K562 (cell line): ENCODE data around the gene BEST2. TPM values are rescaled to one million over a fixed set of nuclear protein-coding genes. Genes with fewer than 3 reads are reported as not detected.

Experiments
- ATAC-seq: fragments of 200-7000 bp; cut with Tn5 transposase; 3 replicates; pipeline ENCODE4 v1.9.1; 2020; ENCODE audit warnings: moderate library complexity
- BruUV-seq: library from RNA; stranded (reverse); fragments of 400-500 nt; replicated peaks from 2 replicates; lab custom pipeline; 2021; lab: Mats Ljungman, UMichigan
- CTCF ChIA-PET: fragments of 300-600 bp; formaldehyde crosslinking; extraction: SDS; loops from one replicate; lab custom pipeline; 2021; ENCODE audit warnings: low intra/inter-chr PET ratio; lab: Yijun Ruan, JAX
- POLR2A ChIA-PET: fragments of 300-600, 350-650 bp; sonication (Branson Sonifier 250); formaldehyde crosslinking; extraction: SDS; loops from one replicate; lab custom pipeline; 2021; ENCODE audit warnings: antibody characterized with exemption, inconsistent platforms; lab: Yijun Ruan, JAX
- DNase-seq, 4 experiments: peaks; one replicate each; pipeline versions ENCODE4 v3.0.0 to v3.0.0-alpha.2; 2011 to 2018; ENCODE audit warnings: low spot score in 3 of 4, mixed read lengths in 3 of 4; ENCODE audit errors: extremely low read depth in 1 of 4
- FAIRE-seq: peaks from 2 replicates; lab custom pipeline; 2011; peaks lifted over from hg19 to GRCh38; lab: Jason Lieb, UNC
- H2AFZ ChIP-seq: 2 replicates; pipeline ENCODE4 v1.6.0; 2011; ENCODE audit warnings: low read depth, low read length, control low read depth, inconsistent platforms
- H3K27ac ChIP-seq: fragments of 200-600 bp; 3 replicates; pipeline ENCODE4 v1.8.0; 2011; ENCODE audit warnings: low read depth, mild to moderate bottlenecking, control low read depth, inconsistent platforms, low read length, moderate library complexity, mixed read lengths; ENCODE audit errors: extremely low read depth
- H3K27me3 ChIP-seq, 2 experiments: fragments of 300-600 bp in 1 of 2; 2 replicates in 1 of 2; 3 replicates in 1 of 2; pipeline versions ENCODE4 v1.6.0 to v1.8.0; 2011; ENCODE audit warnings: inconsistent platforms in 2 of 2, low read length in 2 of 2, mild to moderate bottlenecking in 1 of 2, mixed read lengths in 1 of 2, moderate library complexity in 1 of 2; ENCODE audit not compliant: control insufficient read depth in 2 of 2, insufficient read depth in 2 of 2
- H3K36me3 ChIP-seq: fragments of 300-600 bp; 3 replicates; pipeline ENCODE4 v1.8.0; 2011; ENCODE audit warnings: mild to moderate bottlenecking, low read length, inconsistent platforms; ENCODE audit not compliant: control insufficient read depth, insufficient read depth
- H3K4me1 ChIP-seq, 2 experiments: fragments of 200-600 bp in 1 of 2; replicated peaks in 1 of 2; 2 replicates in 1 of 2; 3 replicates in 1 of 2; pipeline versions ENCODE4 v1.5.1 to v1.8.0; 2011; ENCODE audit warnings: inconsistent platforms in 2 of 2, low read length in 2 of 2, mild to moderate bottlenecking in 1 of 2, mixed read lengths in 1 of 2, moderate library complexity in 1 of 2; ENCODE audit not compliant: control insufficient read depth in 2 of 2, insufficient read depth in 2 of 2
- H3K4me2 ChIP-seq: 2 replicates; pipeline ENCODE4 v1.6.1; 2011; ENCODE audit warnings: low read length, control low read depth, inconsistent platforms, mixed read lengths; ENCODE audit not compliant: insufficient read depth
- H3K4me3 ChIP-seq: fragments of 200-600 bp; sonication (generic), shearing (Covaris generic); 2 replicates; pipeline ENCODE4 v1.5.1; 2016; ENCODE audit warnings: control low read depth, inconsistent platforms
- H3K79me2 ChIP-seq: fragments of 200-600 bp; 3 replicates; pipeline ENCODE4 v1.8.0; 2011; ENCODE audit warnings: low read length, inconsistent platforms; ENCODE audit not compliant: control insufficient read depth, insufficient read depth
- H3K9ac ChIP-seq, 2 experiments: 2 replicates each; pipeline versions ENCODE4 v1.6.0 to v1.6.1; 2011; ENCODE audit warnings: low read depth in 2 of 2, low read length in 2 of 2, control low read depth in 1 of 2, inconsistent platforms in 1 of 2, mild to moderate bottlenecking in 1 of 2, mixed read lengths in 1 of 2; ENCODE audit not compliant: insufficient read depth in 1 of 2
- H3K9me1 ChIP-seq: one replicate; pipeline ENCODE4 v1.6.0; 2011; ENCODE audit warnings: inconsistent platforms, mild to moderate bottlenecking, low read length, moderate library complexity; ENCODE audit not compliant: control insufficient read depth, insufficient read depth
- H3K9me3 ChIP-seq: replicated peaks from 2 replicates; pipeline ENCODE4 v1.5.1; 2011; ENCODE audit warnings: low read depth, low read length, inconsistent platforms; ENCODE audit not compliant: control insufficient read depth, insufficient read depth
- H4K20me1 ChIP-seq: replicated peaks from 2 replicates; pipeline ENCODE4 v1.6.1; 2011; ENCODE audit warnings: low read length, inconsistent platforms, mixed read lengths; ENCODE audit not compliant: control insufficient read depth, insufficient read depth
- ARID4B ChIP-seq: sonication (generic); formaldehyde crosslinking; IDR thresholded peaks from 2 replicates; pipeline ENCODE4 v1.8.0; 2022; ENCODE audit warnings: mild to moderate bottlenecking, missing genetic modification reagents
- NRF1 ChIP-seq, 2 experiments: fragments of 450-650 bp; IDR thresholded peaks in 1 of 2; conservative IDR thresholded peaks in 1 of 2; 2 replicates each; pipeline ENCODE4 v1.6.1; 2014; ENCODE audit warnings: mild to moderate bottlenecking in 2 of 2
- PRDM10 ChIP-seq: fragments of 450-650 bp; IDR thresholded peaks from 2 replicates; pipeline ENCODE4 v1.6.1; 2018; ENCODE audit not compliant: partially characterized antibody
- ZBTB34 ChIP-seq: fragments of 250-450 bp; sonication (Bioruptor Pico); IDR thresholded peaks from 2 replicates; pipeline ENCODE4 v1.8.0; 2021; ENCODE audit warnings: mild to moderate bottlenecking, moderate library complexity
- ZNF184 ChIP-seq: sonication (generic); formaldehyde crosslinking; IDR thresholded peaks from 2 replicates; pipeline ENCODE4 v1.5.0; 2020; ENCODE audit warnings: missing genetic modification reagents
- whole genome bisulfite sequencing: fragments of 100-300 bp; shearing (Covaris generic); methylation state at CpG from one replicate; pipeline ENCODE4 v1.1.6; 2016; ENCODE audit warnings: low coverage, mixed read lengths; ENCODE audit not compliant: insufficient coverage; ENCODE audit errors: missing lambda C conversion rate; 5-methylcytosine and 5-hydroxymethylcytosine counted together
- in situ Hi-C: fragments of 300-500 bp; cut with MboI; formaldehyde crosslinking; loops from 4 replicates; pipeline ENCODE4 v1.15.0; 2018; ENCODE audit warnings: inconsistent platforms, mixed read lengths
- intact Hi-C: fragments of 100-400 bp; cut with micrococcal nuclease; formaldehyde crosslinking; loops from 2 replicates; pipeline ENCODE4 v1.14.2; 2022
- polyA plus RNA-seq, 8 experiments: library from polyadenylated mRNA; depleted of rRNA in 4 of 8; stranded (reverse) in 5 of 8; unstranded in 3 of 8; fragments of >200 nt; fragmentation: Nextera tagmentation in 2 of 8; fragmentation: Illumina TruSeq in 1 of 8; extraction: Ambion mirVana in 2 of 8; extraction: Trizol in 1 of 8; gene quantifications; 2 replicates each; pipeline versions ENCODE4 v1.2.1 to v1.2.3, GENCODE V29; 2011 to 2014; ENCODE audit warnings: inconsistent platforms in 1 of 8, missing spikeins in 1 of 8
- total RNA-seq, 7 experiments: library from RNA; depleted of rRNA in 6 of 7; stranded (reverse); fragments of >200 nt in 6 of 7; fragmentation: Illumina TruSeq in 2 of 7; extraction: Trizol in 2 of 7; gene quantifications; 2 replicates each; pipeline versions ENCODE4 v1.2.1 to v1.2.3, GENCODE V29; 2011 to 2021; ENCODE audit warnings: low replicate concordance in 1 of 7

Gene BEST2
- total and polyA plus RNA-seq, 9 of the 15 experiments (the other 6 are each of a cell fraction or from before 2014, with no cell fraction given) = not detected

GRCh38 chr19:12786952-12787351 is 35.4 kb downstream of the BEST2 start (continued):
- no peak for TF ChIP-seq ZBTB34 (CRISPR knock-in tag)

- intact Hi-C loops (no loop called here), in situ Hi-C loops (no loop called here)
- DNase-seq (no peak), FAIRE-seq (no peak), ATAC-seq (no peak)
- H3K4me3 ChIP-seq = no peak overlapping the region
- no peaks in the 10 kb centered on the region for H3K9me3 ChIP-seq
- CTCF ChIA-PET = interaction anchor here (1.6 kb wide), 1 partner anchor 12 kb away, joined by 5 read pairs; the partner anchor contains the start of gene HOOK2
- H3K4me2 ChIP-seq = no peak overlapping the region
- H3K9me1 ChIP-seq = no peaks in the 10 kb centered on the region
- BruUV-seq = no TSS peak
- peaks cover 23% of the 10 kb centered on the region for H3K79me2 ChIP-seq
- H3K36me3 ChIP-seq = no peaks in the 10 kb centered on the region
- peak overlapping the region in 1 of 2 experiments; percentile 29; a peak in 1 of 4 replicates for H3K9ac ChIP-seq
- H3K27ac ChIP-seq = no peak overlapping the region; the same call in 2 of the 3 replicates
- peaks cover 71 to 89% of the 10 kb centered on the region in 2 experiments for H3K4me1 ChIP-seq
- peaks cover 8% of the 10 kb centered on the region; the same call in 1 of the 2 replicates for H4K20me1 ChIP-seq
- WGBS = 58% methylated on average over 10 of the region's 10 CpGs
- H2AFZ ChIP-seq = no peak overlapping the region
- H3K27me3 ChIP-seq = no peaks in the 10 kb centered on the region
- POLR2A ChIA-PET = interaction anchor here (0.9 to 2.3 kb wide), 2 partner anchors 9 to 98 kb away, joined by 4 to 15 read pairs; no protein-coding TSS in a partner anchor
- TF ChIP-seq ZNF184 (CRISPR knock-in tag) = no peak
- no peak for TF ChIP-seq NRF1 (conservative IDR thresholded peaks at IDR 0.05 in 1 of 2, IDR thresholded peaks at IDR 0.05 in 1 of 2)
- no peak for TF ChIP-seq PRDM10
- no peak for TF ChIP-seq ARID4B (CRISPR knock-in tag)
Measured at GRCh38 chr19:12787458-12787857, 35.9 kb downstream of the BEST2 start.
